Hindlimb muscle (tissue), 1 donor: Measurements from ENCODE around the gene ATP7B. TPM values are rescaled to one million over a fixed set of nuclear protein-coding genes. Genes with fewer than 3 reads are reported as not detected.

Experiments used
- polyA plus RNA-seq: library from polyadenylated mRNA; unstranded; fragments of 120-200 nt; gene quantifications from one replicate; pipeline ENCODE4 v1.2.1, GENCODE V29; 2013; ENCODE audit not compliant: insufficient read length

ATP7B gene
- polyA plus RNA-seq, 1 donor: 7.3 TPM

Other genes with a start within 250 kb of the ATP7B start
- gene DHRS12, start 207.3 kb downstream of the ATP7B start, polyA plus RNA-seq: 14.9 TPM
- gene TMEM272, start 166.3 kb downstream of the ATP7B start, polyA plus RNA-seq: 0.41 TPM
- not detected for gene CCDC70, start 149.5 kb downstream of the ATP7B start, polyA plus RNA-seq
- gene ALG11, start 948 bp upstream of the ATP7B start, polyA plus RNA-seq: 17.5 TPM
- gene UTP14C, start 13.2 kb upstream of the ATP7B start, polyA plus RNA-seq: 19.9 TPM
- 0.65 TPM for gene NEK5, start 117.6 kb upstream of the ATP7B start, polyA plus RNA-seq
- 20.0 TPM for gene NEK3, start 148.1 kb upstream of the ATP7B start, polyA plus RNA-seq